NOMO-1 (cell line): ENCODE data around the gene LMAN2L.

ENCODE experiments used
- DNase-seq, 2 experiments: peaks; one replicate each; lab custom pipeline; 2025; ENCODE audit not compliant: unreplicated experiment in 2 of 2; lab: John Stamatoyannopoulos, UW

Gene LMAN2L

GRCh38 chr2:96716388-96716787 lies 23.5 kb downstream of the LMAN2L start:
- DNase-seq: no peak

DNA sequence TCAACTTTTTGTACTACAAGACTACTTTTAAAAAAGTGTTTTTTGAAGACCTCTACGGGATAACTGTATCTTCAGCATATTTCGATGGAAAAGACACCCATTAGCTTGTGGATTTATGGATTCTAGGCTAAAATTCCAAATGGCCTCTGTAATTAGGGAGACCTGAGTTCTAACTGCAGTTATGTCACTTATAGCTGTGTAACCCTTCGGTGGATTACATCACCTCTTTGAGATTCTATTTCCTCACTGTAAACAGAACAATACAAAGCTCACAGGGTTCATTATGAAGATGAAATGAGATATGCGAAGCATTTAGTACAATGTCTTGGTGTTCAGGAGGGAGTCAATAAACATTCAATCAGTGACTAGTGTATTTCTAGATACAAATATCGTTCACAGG lies 24.2 kb downstream of the LMAN2L start:
- DNase-seq: no peak

DNA sequence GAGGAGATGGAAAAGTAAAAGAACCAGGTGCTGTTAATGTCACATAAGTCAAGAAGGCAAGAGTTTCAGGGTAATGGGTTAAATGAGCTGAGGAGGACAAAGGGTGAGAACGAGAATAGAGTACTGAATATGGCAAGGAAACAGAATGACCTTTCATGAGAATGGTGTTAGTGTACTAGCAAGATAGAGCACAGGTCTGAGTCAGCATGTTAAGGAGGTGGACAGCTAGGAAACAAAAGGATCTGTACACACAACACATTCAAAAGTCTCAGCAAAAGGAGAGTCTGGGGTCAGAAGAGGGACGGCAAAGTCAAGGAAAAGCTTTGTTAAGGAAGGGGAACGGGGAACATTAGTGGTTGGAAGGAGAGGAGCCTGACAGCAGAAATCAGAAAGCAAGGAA lies 28.9 kb downstream of the LMAN2L start:
- DNase-seq: no peak

- DNase-seq: no peak
Measured at GRCh38 chr2:96703021-96703751, 36.7 kb downstream of the LMAN2L start.

GRCh38 chr2:96702098-96702785 lies 37.6 kb downstream of the LMAN2L start:
- DNase-seq: no peak

GRCh38 chr2:96701636-96702035 lies 38.2 kb downstream of the LMAN2L start:
- no peak for DNase-seq

DNA sequence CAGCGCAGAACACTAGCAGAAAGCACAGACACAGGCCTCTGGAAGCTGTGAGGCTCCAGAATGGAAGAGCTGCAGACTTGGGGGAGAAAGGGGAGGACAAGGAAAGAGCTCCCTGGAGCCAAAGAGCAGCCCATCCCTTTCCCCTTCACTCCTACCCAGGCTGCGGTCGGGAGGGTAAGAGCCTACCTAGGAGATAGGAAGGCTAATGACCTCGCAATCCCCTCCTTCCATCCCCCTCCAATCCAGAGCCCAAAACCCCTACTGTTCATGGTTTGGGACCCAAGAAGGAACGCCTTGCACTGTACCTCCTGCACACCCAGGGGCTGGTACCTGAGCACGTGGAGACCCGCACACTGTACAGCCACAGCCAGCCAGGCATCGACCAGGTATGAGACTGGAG lies 39.8 kb downstream of the LMAN2L start:
- DNase-seq: no peak

GRCh38 chr2:96699621-96700020 lies 40.2 kb downstream of the LMAN2L start:
- no peak for DNase-seq

DNA sequence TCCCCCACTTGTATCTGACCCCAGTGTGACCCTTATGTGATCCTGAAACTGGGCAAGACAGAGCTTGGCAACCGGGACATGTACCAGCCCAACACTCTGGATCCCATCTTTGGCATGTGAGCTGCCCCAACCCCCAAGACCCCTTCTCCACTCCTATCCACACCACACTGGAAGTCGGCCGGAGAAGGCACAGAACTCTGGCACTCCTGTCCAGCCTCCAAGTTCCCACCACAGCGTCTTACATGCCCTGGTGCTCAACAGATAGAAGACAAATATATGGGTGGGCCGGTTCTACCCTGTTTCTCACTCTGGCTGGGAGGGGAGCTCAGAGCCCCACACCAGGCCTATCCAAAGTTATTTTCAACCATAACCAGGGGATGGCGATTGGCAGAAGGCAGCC lies 40.8 kb downstream of the LMAN2L start:
- DNase-seq: no peak

DNA sequence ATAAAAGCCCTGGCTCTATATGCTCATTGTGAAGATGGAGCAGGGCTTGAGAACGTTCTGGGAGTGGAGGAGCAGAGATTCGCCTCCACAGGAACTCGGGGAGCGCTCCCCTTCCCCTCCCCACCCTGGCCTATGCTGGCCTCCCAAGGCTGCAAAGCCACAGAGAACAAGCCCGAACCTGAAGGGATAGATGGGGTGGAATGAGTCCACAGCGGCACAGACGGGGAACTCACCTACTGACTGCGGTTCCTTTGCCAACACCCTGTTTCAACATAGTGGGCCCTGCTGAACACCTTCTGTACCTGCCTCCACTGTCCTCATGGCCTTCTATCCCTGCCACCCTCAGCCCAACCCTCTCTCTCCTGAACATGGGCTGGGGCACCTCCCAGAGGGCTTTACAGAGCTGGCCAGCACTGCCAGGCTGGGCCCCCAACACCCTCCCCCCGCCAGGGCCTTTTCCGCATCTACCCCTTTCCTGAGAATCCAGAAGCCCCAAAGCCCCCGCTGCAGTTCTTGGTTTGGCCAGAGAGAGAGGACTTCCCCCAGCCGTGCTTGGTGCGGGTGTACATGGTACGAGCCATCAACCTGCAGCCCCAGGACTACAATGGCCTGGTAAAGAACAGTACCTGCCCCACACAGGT lies 41.5 kb downstream of the LMAN2L start:
- DNase-seq: no peak

GRCh38 chr2:96697476-96697875 lies 42.4 kb downstream of the LMAN2L start:
- no peak for DNase-seq

DNA sequence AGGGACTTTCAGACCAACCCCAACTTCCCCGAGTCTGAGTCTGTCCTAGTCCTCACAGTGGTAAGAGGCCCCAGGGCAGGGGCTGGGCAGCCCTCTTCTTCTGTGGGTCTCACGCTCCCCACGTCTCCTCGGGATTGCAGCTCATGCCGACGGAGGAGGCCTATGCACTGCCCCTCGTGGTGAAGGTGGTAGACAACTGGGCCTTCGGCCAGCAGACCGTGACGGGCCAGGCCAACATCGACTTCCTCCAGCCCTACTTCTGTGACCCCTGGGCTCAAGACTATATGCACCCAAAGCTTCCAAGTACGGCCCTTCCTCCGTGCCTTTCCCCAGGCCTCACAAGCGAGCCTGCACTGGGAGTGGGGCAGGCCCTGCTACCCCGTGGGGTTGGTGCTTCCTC lies 44.3 kb downstream of the LMAN2L start:
- no peak for DNase-seq

GRCh38 chr2:96694816-96695455 lies 44.9 kb downstream of the LMAN2L start:
- DNase-seq: no peak

DNA sequence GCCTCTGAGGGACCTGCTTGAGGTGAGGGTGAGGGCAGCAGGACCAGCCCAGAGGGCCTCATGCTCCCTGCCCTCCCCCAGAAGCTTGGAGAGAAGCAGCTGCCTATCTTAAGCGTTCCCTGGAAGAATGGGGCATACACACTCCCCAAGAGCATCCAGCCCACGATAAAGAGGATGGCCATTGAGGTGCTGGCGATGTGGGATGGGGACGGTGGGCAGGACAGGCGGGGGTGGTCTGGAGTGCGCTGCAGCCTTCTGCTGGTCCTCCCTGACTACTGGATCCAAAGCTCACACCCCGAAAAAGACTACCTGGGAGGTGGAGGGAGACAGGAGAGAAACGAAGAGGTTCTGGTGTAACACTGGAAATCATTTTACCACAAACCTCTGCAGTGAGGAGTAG lies 45.6 kb downstream of the LMAN2L start:
- DNase-seq: no peak

GRCh38 chr2:96693286-96694200 lies 46.3 kb downstream of the LMAN2L start:
- no peak for DNase-seq

- no peak for DNase-seq
Measured at GRCh38 chr2:96692094-96692971, 47.5 kb downstream of the LMAN2L start.

GRCh38 chr2:96691022-96691612 lies 48.7 kb downstream of the LMAN2L start:
- DNase-seq: no peak

- DNase-seq: no peak
Measured at GRCh38 chr2:96690306-96691021, 49.4 kb downstream of the LMAN2L start.
